OCI-LY1 (cell line): ENCODE results near the gene IL1RAPL1.

ENCODE experiments used
- H2AFZ ChIP-seq: fragments of 200-600 bp; sonication (generic), shearing (Covaris generic); 2 replicates; pipeline ENCODE4 v1.6.0; 2014; ENCODE audit warnings: antibody characterized with exemption, mild to moderate bottlenecking, low read length
- H3F3A ChIP-seq: fragments of 200-600 bp; sonication (generic), shearing (Covaris generic); 2 replicates; pipeline ENCODE4 v1.6.0; 2014; ENCODE audit warnings: mild to moderate bottlenecking, antibody characterized with exemption, low read length, moderate library complexity; ENCODE audit not compliant: insufficient read depth
- H3K27ac ChIP-seq: fragments of 200-600 bp; sonication (generic); 2 replicates; pipeline ENCODE4 v1.5.1; 2014; ENCODE audit warnings: low read length, mixed run types, mild to moderate bottlenecking, low read depth; ENCODE audit not compliant: poor library complexity, severe bottlenecking
- H3K27me3 ChIP-seq: fragments of 200-600 bp; sonication (generic); 2 replicates; pipeline ENCODE4 v1.6.0; 2014; ENCODE audit warnings: antibody characterized with exemption, mild to moderate bottlenecking, low read length, moderate library complexity; ENCODE audit not compliant: insufficient read depth
- H3K36me3 ChIP-seq: fragments of 200-600 bp; sonication (generic); 2 replicates; pipeline ENCODE4 v1.6.1; 2014; ENCODE audit warnings: mild to moderate bottlenecking, antibody characterized with exemption, low read length, moderate library complexity, mixed read lengths; ENCODE audit not compliant: insufficient read depth
- H3K4me1 ChIP-seq: fragments of 200-600 bp; sonication (generic); 2 replicates; pipeline ENCODE4 v1.5.1; 2014; ENCODE audit warnings: mild to moderate bottlenecking, low read length, moderate library complexity; ENCODE audit not compliant: insufficient read depth, severe bottlenecking
- H3K4me2 ChIP-seq: fragments of 200-600 bp; sonication (generic), shearing (Covaris generic); 2 replicates; pipeline ENCODE4 v1.6.1; 2014; ENCODE audit warnings: low read length
- H3K4me3 ChIP-seq: fragments of 200-600 bp; sonication (generic); 2 replicates; pipeline ENCODE4 v1.5.1; 2014; ENCODE audit warnings: low read length, low read depth, mild to moderate bottlenecking, mixed read lengths; ENCODE audit not compliant: poor library complexity, severe bottlenecking
- H3K79me2 ChIP-seq: fragments of 200-600 bp; shearing (Covaris generic); 2 replicates; pipeline ENCODE4 v1.6.1; 2016; ENCODE audit warnings: mixed run types, low read length, mixed read lengths; ENCODE audit not compliant: insufficient read depth
- H3K9ac ChIP-seq: fragments of 200-600 bp; sonication (generic), shearing (Covaris generic); 2 replicates; pipeline ENCODE4 v1.6.1; 2014; ENCODE audit warnings: mild to moderate bottlenecking, low read length, mixed read lengths
- H3K9me2 ChIP-seq: fragments of 200-600 bp; sonication (generic), shearing (Covaris generic); 2 replicates; pipeline ENCODE4 v1.6.1; 2014; ENCODE audit warnings: low read depth, mild to moderate bottlenecking, low read length, mixed read lengths
- H3K9me3 ChIP-seq: fragments of 200-600 bp; shearing (Covaris generic); 2 replicates; pipeline ENCODE4 v1.6.1; 2014; ENCODE audit warnings: low read length, mixed read lengths
- H4K20me1 ChIP-seq: fragments of 200-600 bp; sonication (generic), shearing (Covaris generic); 2 replicates; pipeline ENCODE4 v1.6.0; 2016; ENCODE audit warnings: mild to moderate bottlenecking, low read length; ENCODE audit not compliant: insufficient read depth
- CTCF ChIP-seq: fragments of 200-600 bp; sonication (generic), shearing (Covaris generic); IDR thresholded peaks from 2 replicates; pipeline ENCODE4 v1.5.1; 2017; ENCODE audit warnings: mild to moderate bottlenecking, antibody characterized with exemption, low read length, moderate library complexity, mixed read lengths
- EZH2 ChIP-seq: fragments of 200-600 bp; sonication (generic), shearing (Covaris generic); IDR thresholded peaks from 2 replicates; pipeline ENCODE4 v1.8.0; 2017; ENCODE audit warnings: borderline replicate concordance, mixed run types, mild to moderate bottlenecking, antibody characterized with exemption, low read length, moderate library complexity, mixed read lengths

IL1RAPL1 gene

GRCh38 chrX:29762006-29762405 lies 1174.8 kb downstream of the IL1RAPL1 start:
- no peak for TF ChIP-seq EZH2
- no peak for TF ChIP-seq CTCF
- H3K4me3 ChIP-seq: no peak overlapping the region
- H3K27me3 ChIP-seq: no peaks in the 10 kb centered on the region
- no peaks in the 10 kb centered on the region for H3K9me2 ChIP-seq
- no peaks in the 10 kb centered on the region for H3K9me3 ChIP-seq
- H3K27ac ChIP-seq: no peak overlapping the region
- no peak overlapping the region for H2AFZ ChIP-seq
- no peaks in the 10 kb centered on the region for H3K79me2 ChIP-seq
- no peaks in the 10 kb centered on the region for H4K20me1 ChIP-seq
- no peaks in the 10 kb centered on the region for H3F3A ChIP-seq
- H3K9ac ChIP-seq: no peak overlapping the region
- no peaks in the 10 kb centered on the region for H3K4me1 ChIP-seq
- H3K36me3 ChIP-seq: no peaks in the 10 kb centered on the region
- H3K4me2 ChIP-seq: no peak overlapping the region

GRCh38 chrX:29775890-29776289 lies 1188.6 kb downstream of the IL1RAPL1 start:
- no peaks in the 10 kb centered on the region for H3K36me3 ChIP-seq
- no peaks in the 10 kb centered on the region for H3K79me2 ChIP-seq
- no peak overlapping the region for H3K9ac ChIP-seq
- no peaks in the 10 kb centered on the region for H3K9me3 ChIP-seq
- H3K9me2 ChIP-seq: no peaks in the 10 kb centered on the region
- no peaks in the 10 kb centered on the region for H3K4me1 ChIP-seq
- no peak overlapping the region for H3K4me3 ChIP-seq
- H3K27ac ChIP-seq: no peak overlapping the region
- no peaks in the 10 kb centered on the region for H3F3A ChIP-seq
- no peaks in the 10 kb centered on the region for H3K27me3 ChIP-seq
- H2AFZ ChIP-seq: no peak overlapping the region
- H3K4me2 ChIP-seq: no peak overlapping the region
- TF ChIP-seq EZH2 (no peak), CTCF (no peak)
- no peaks in the 10 kb centered on the region for H4K20me1 ChIP-seq

- Histone ChIP-seq H3K27me3 (no peaks in the 10 kb centered on the region), H3K27ac (no peak overlapping the region), H3K79me2 (no peaks in the 10 kb centered on the region)
These were observed 1200.4 kb downstream of the IL1RAPL1 start for GRCh38 chrX:29787656-29788055.

More at GRCh38 chrX:29787656-29788055, 1200.4 kb downstream of the IL1RAPL1 start:
- H4K20me1 ChIP-seq: no peaks in the 10 kb centered on the region
- H3K4me2 ChIP-seq: no peak overlapping the region
- H2AFZ ChIP-seq: no peak overlapping the region
- TF ChIP-seq EZH2 (no peak), CTCF (no peak)
- no peaks in the 10 kb centered on the region for H3K4me1 ChIP-seq
- H3K4me3 ChIP-seq: no peak overlapping the region
- no peaks in the 10 kb centered on the region for H3K36me3 ChIP-seq
- H3F3A ChIP-seq: no peaks in the 10 kb centered on the region
- no peaks in the 10 kb centered on the region for H3K9me2 ChIP-seq
- no peak overlapping the region for H3K9ac ChIP-seq
- H3K9me3 ChIP-seq: no peaks in the 10 kb centered on the region
